HG03097 (cell line): ENCODE results near the gene GFY.

Experiments
- ATAC-seq: cut with Tn5 transposase; IDR thresholded peaks from one replicate; pipeline ENCODE4 v1.9.1; 2021; ENCODE audit not compliant: unreplicated experiment, low FRiP score

GFY gene

GRCh38 chr19:49425178-49425577, at the start of gene GFY:
Gene GFY (plus strand): TSS chr19:49425388. CDS start chr19:49426431, 1,043 bp downstream.
- no peak for ATAC-seq

GRCh38 chr19:49378512-49378911, 46.7 kb upstream of the GFY start:
- ATAC-seq: no peak

GRCh38 chr19:49380391-49380790, 44.8 kb upstream of the GFY start:
- no peak for ATAC-seq

- no peak for ATAC-seq
These were observed 42.5 kb upstream of the GFY start for GRCh38 chr19:49382639-49383038.

GRCh38 chr19:49383599-49383998, 41.6 kb upstream of the GFY start:
- no peak for ATAC-seq

GRCh38 chr19:49387936-49388372, 37.2 kb upstream of the GFY start, which contains the start of gene KASH5:
Gene KASH5 (plus strand): TSS chr19:49388249. CDS start chr19:49390884, 2,635 bp downstream.
- no peak for ATAC-seq

GRCh38 chr19:49389406-49389805, 35.8 kb upstream of the GFY start:
- no peak for ATAC-seq

GRCh38 chr19:49390131-49390928, 34.9 kb upstream of the GFY start:
- no peak for ATAC-seq

- ATAC-seq: no peak
These were observed 34.2 kb upstream of the GFY start for GRCh38 chr19:49390929-49391359.

GRCh38 chr19:49391581-49392399, 33.4 kb upstream of the GFY start:
- no peak for ATAC-seq

GRCh38 chr19:49393881-49394280, 31.3 kb upstream of the GFY start:
- no peak for ATAC-seq

GRCh38 chr19:49395581-49396407, 29.4 kb upstream of the GFY start:
- no peak for ATAC-seq

- no peak for ATAC-seq
These were observed 28.3 kb upstream of the GFY start for GRCh38 chr19:49396738-49397505.

- no peak for ATAC-seq
These were observed 27.1 kb upstream of the GFY start for GRCh38 chr19:49398001-49398615.

- no peak for ATAC-seq
These were observed 26.3 kb upstream of the GFY start for GRCh38 chr19:49398931-49399330.

GRCh38 chr19:49400029-49400428, 25.2 kb upstream of the GFY start:
- no peak for ATAC-seq

GRCh38 chr19:49403404-49404187, 21.6 kb upstream of the GFY start:
- no peak for ATAC-seq

- ATAC-seq: no peak
These were observed 18.1 kb upstream of the GFY start for GRCh38 chr19:49407079-49407478.
